ENCODE measurements around the gene PHLPP2. TPM values are rescaled to one million over a fixed set of nuclear protein-coding genes. Genes with fewer than 3 reads are reported as not detected.
"Not testable (repeated sequence)": the region's sequence is repeated elsewhere in the genome, so short reads cannot be mapped to it uniquely, and the experiment has no call there.

PHLPP2 gene
- total and polyA plus RNA-seq, 7 donors: 8.2 to 19.0 (median 11.4) TPM

GRCh38 chr16:71700831-71701230 lies 23.7 kb downstream of the PHLPP2 start:
- no peak overlapping the region for H3K27ac ChIP-seq
- no peaks in the 10 kb centered on the region for H3K27me3 ChIP-seq
- intact Hi-C loops (cut with DNase I): no loop called here
- no peaks in the 10 kb centered on the region for H3K9me3 ChIP-seq
- H3K4me1 ChIP-seq: no peaks in the 10 kb centered on the region
- DNase-seq: no peak
- TF ChIP-seq POLR2A (IDR thresholded peaks at IDR 0.05) (no peak), POLR2AphosphoS5 (IDR thresholded peaks at IDR 0.05) (no peak), EP300 (IDR thresholded peaks at IDR 0.05) (no peak)
- TF ChIP-seq, protein P1, sequence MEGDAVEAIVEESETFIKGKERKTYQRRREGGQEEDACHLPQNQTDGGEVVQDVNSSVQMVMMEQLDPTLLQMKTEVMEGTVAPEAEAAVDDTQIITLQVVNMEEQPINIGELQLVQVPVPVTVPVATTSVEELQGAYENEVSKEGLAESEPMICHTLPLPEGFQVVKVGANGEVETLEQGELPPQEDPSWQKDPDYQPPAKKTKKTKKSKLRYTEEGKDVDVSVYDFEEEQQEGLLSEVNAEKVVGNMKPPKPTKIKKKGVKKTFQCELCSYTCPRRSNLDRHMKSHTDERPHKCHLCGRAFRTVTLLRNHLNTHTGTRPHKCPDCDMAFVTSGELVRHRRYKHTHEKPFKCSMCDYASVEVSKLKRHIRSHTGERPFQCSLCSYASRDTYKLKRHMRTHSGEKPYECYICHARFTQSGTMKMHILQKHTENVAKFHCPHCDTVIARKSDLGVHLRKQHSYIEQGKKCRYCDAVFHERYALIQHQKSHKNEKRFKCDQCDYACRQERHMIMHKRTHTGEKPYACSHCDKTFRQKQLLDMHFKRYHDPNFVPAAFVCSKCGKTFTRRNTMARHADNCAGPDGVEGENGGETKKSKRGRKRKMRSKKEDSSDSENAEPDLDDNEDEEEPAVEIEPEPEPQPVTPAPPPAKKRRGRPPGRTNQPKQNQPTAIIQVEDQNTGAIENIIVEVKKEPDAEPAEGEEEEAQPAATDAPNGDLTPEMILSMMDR (IDR thresholded peaks at IDR 0.05): no peak
- H3K36me3 ChIP-seq: peaks cover 0 to 33% (median 3%) of the 10 kb centered on the region in 4 donors
- WGBS, 2 donors: 85 to 90% methylated on average over 4 of the region's 4 CpGs
- no peak overlapping the region for H3K4me3 ChIP-seq

- intact Hi-C loops (cut with DNase I): no loop called here
- DNase-seq: no peak
- Histone ChIP-seq H3K36me3 (peaks cover 0 to 33% (median 3%) of the 10 kb centered on the region in 4 donors), H3K4me3 (no peak overlapping the region), H3K27ac (no peak overlapping the region), H3K4me1 (no peaks in the 10 kb centered on the region), H3K27me3 (no peaks in the 10 kb centered on the region), H3K9me3 (no peaks in the 10 kb centered on the region)
- no peak for TF ChIP-seq EP300 (IDR thresholded peaks at IDR 0.05)
- no peak for TF ChIP-seq POLR2AphosphoS5 (IDR thresholded peaks at IDR 0.05)
- TF ChIP-seq, protein P1 (IDR thresholded peaks at IDR 0.05): no peak
- no peak for TF ChIP-seq POLR2A (IDR thresholded peaks at IDR 0.05)
- 93 to 96% methylated on average over 3 of the region's 3 CpGs for WGBS, 2 donors
Observed at GRCh38 chr16:71698491-71698890, 26.0 kb downstream of the PHLPP2 start.

DNA sequence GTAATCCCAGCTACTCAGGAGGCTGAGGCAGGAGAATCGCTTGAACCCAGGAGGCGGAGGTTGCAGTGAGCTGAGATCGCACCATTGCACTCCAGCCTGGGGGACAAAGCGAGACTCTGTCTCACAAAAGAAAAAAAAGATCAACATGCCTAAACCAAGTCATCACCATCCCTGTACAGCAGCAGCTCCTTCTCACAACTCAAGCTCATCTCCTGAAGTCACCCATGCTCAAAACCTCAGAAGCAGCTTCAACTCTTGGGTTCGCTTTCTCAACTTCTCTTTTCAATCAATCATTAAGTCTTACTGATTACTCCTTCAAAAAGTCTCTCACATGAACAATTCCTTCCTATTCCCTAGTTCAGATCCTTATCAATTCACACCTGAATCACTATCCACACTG lies 31.3 kb downstream of the PHLPP2 start:
- Histone ChIP-seq H3K27me3 (no peaks in the 10 kb centered on the region), H3K9me3 (no peaks in the 10 kb centered on the region), H3K4me3 (no peak overlapping the region), H3K27ac (no peak overlapping the region), H3K36me3 (peaks cover 0 to 27% (median 7%) of the 10 kb centered on the region in 4 donors), H3K4me1 (no peaks in the 10 kb centered on the region)
- DNase-seq: no peak
- TF ChIP-seq POLR2AphosphoS5 (IDR thresholded peaks at IDR 0.05): no peak
- no peak for TF ChIP-seq EP300 (IDR thresholded peaks at IDR 0.05)
- TF ChIP-seq, protein P1 (IDR thresholded peaks at IDR 0.05): no peak
- no peak for TF ChIP-seq POLR2A (IDR thresholded peaks at IDR 0.05)
- intact Hi-C loops (cut with DNase I): no loop called here
- WGBS, 2 donors: 88 to 96% methylated on average over 5 of the region's 5 CpGs

DNA sequence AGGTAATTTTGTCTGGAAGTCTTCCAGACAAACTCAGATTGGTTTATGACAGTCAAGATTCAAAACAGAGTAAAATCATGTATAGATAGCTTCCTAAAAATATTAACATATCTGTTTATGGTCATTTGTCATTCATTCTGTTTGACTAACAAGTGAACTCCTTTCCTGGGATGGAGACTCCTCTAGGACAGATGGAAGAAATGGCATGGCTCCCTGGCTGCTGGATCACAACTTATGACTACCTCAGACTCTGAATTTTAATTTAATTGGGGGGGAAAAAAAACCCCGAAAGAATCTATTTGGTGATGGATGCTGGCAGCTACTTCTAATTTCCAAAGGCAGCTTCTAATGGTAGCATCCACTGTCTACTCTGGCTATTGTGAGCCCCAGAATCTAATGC lies 34.6 kb downstream of the PHLPP2 start:
- no peaks in the 10 kb centered on the region for H3K4me1 ChIP-seq
- no peaks in the 10 kb centered on the region for H3K27me3 ChIP-seq
- WGBS, 2 donors: 0% methylated on average over 1 of the region's 1 CpG
- TF ChIP-seq POLR2A (IDR thresholded peaks at IDR 0.05): no peak
- TF ChIP-seq EP300 (IDR thresholded peaks at IDR 0.05): no peak
- no peak for TF ChIP-seq POLR2AphosphoS5 (IDR thresholded peaks at IDR 0.05)
- TF ChIP-seq, protein P1 (IDR thresholded peaks at IDR 0.05): no peak
- no peak for DNase-seq
- H3K36me3 ChIP-seq: peaks cover 0 to 54% (median 10%) of the 10 kb centered on the region in 4 donors
- no peak overlapping the region for H3K4me3 ChIP-seq
- H3K9me3 ChIP-seq: no peaks in the 10 kb centered on the region
- intact Hi-C loops (cut with DNase I): no loop called here
- H3K27ac ChIP-seq: no peak overlapping the region

GRCh38 chr16:71687861-71688260 lies 36.6 kb downstream of the PHLPP2 start:
- H3K9me3 ChIP-seq: no peaks in the 10 kb centered on the region
- H3K36me3 ChIP-seq: peaks cover 0 to 74% (median 12%) of the 10 kb centered on the region in 4 donors
- TF ChIP-seq POLR2AphosphoS5 (IDR thresholded peaks at IDR 0.05): no peak
- TF ChIP-seq EP300 (IDR thresholded peaks at IDR 0.05): no peak
- no peak overlapping the region for H3K4me3 ChIP-seq
- no peak for DNase-seq
- H3K27ac ChIP-seq: no peak overlapping the region
- WGBS, 2 donors: 44 to 72% methylated on average over 3 of the region's 3 CpGs
- no peaks in the 10 kb centered on the region for H3K4me1 ChIP-seq
- H3K27me3 ChIP-seq: no peaks in the 10 kb centered on the region
- intact Hi-C loops (cut with DNase I): no loop called here

GRCh38 chr16:71684280-71684679 lies 40.2 kb downstream of the PHLPP2 start:
- DNase-seq; H3K9me3 ChIP-seq; H3K27me3 ChIP-seq; H3K27ac ChIP-seq; H3K4me3 ChIP-seq; intact Hi-C loops (cut with DNase I); H3K4me1 ChIP-seq: not testable (repeated sequence)
- H3K36me3 ChIP-seq: peaks cover 0 to 94% (median 9%) of the 10 kb centered on the region in 4 donors
- 88 to 95% methylated on average over 12 of the region's 12 CpGs for WGBS, 2 donors
